GM19351 (cell line): ENCODE data around the gene ZNF207.
"Not testable (repeated sequence)": the region's sequence is repeated elsewhere in the genome, so short reads cannot be mapped to it uniquely, and the experiment has no call there.

Experiments used
- ATAC-seq: cut with Tn5 transposase; IDR thresholded peaks from one replicate; pipeline ENCODE4 v1.9.1; 2021; ENCODE audit warnings: mild to moderate bottlenecking, moderate library complexity; ENCODE audit not compliant: unreplicated experiment

The ZNF207 gene

GRCh38 chr17:32385121-32385520, 35.2 kb downstream of the ZNF207 start:
- ATAC-seq: no peak

DNA sequence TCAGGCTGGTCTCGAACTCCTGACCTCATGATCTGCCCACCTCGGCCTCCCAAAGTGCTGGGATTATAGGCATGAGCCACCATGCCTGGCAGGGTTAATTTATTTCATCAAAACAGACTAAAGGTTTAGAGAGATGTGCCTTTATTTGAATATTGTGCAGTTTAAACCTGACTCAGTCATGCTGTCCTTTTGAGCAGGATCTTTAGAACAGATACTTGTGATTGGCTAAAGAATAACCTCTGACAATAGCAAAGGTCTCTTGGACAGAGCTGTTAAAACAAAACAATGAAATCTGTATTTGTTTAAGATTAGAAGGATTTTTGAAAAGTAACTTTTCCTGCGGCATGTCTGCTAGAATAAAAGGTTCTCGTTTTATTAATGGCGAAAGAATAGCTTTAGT, 36.0 kb downstream of the ZNF207 start:
- no peak for ATAC-seq

- ATAC-seq: no peak
Measured at GRCh38 chr17:32386844-32387243, 36.9 kb downstream of the ZNF207 start.

GRCh38 chr17:32388128-32388527, 38.2 kb downstream of the ZNF207 start:
- ATAC-seq: not testable (repeated sequence)

GRCh38 chr17:32388613-32389459, 38.9 kb downstream of the ZNF207 start:
- ATAC-seq: no peak

- ATAC-seq: no peak
Measured at GRCh38 chr17:32393904-32394303, 43.9 kb downstream of the ZNF207 start.

DNA sequence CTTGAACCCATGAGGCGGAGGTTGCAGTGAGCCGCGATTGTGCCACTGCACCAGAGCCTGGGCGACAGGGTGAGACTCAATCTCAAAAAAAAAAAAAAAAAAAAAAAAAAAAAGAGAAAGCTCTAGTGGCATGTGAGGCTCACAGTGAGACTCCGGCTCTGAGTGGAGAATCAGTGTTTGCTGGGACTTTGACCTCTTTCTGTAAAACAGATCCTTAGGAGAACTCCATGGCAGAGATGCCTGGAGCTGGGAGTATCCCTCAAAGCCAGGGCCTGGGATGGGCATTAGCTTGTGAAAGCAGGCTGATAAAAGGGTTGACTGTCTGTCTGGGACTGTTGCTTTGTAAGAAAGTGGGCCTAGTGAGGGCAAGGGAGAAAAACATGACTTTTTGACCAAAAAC, 46.4 kb downstream of the ZNF207 start:
- ATAC-seq: no peak

DNA sequence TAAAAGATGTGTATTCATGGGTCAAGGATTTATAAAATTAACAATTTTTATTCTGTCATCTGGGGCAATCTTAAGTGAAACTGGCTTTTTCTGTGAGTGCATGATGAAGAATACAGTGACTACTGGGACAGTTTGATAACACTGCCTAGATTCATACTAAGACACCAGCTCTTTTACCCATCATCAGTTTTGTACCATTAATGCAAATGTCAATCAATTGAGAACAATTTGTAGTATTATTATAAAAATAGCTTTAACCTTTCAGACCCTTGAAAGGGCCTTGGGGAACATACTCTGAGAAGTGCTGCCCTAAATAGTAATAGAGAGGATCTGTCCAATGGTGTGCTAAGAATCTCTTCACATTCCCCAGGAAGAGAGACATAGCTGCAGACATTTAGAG, 49.0 kb downstream of the ZNF207 start:
- ATAC-seq: no peak

DNA sequence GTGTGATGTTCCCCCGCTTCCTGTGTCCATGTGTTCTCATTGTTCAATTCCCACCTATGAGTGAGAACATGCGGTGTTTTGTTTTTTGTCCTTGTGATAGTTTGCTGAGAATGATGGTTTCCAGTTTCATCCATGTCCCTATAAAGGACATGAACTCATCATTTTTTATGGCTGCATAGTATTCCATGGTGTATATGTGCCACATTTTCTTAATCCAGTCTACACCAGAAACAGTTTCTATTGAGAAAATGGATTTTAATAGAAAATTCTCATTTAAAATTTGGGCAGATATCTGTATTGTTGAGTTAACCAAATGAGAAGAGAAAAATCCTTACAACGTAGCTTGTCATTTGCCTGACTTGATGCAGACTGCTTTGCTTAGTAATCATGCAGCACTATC, 60.1 kb downstream of the ZNF207 start:
- ATAC-seq: not testable (repeated sequence)

GRCh38 chr17:32426894-32427293, 76.9 kb downstream of the ZNF207 start:
- ATAC-seq: no peak

GRCh38 chr17:32429598-32429997, 79.6 kb downstream of the ZNF207 start:
- no peak for ATAC-seq
